GM21528 (cell line): ENCODE data around the gene CEP350.

Experiments used
- ATAC-seq: cut with Tn5 transposase; IDR thresholded peaks from one replicate; pipeline ENCODE4 v1.9.1; 2021; ENCODE audit warnings: mild to moderate bottlenecking, moderate library complexity; ENCODE audit not compliant: unreplicated experiment, low FRiP score

CEP350 gene

GRCh38 chr1:180046674-180047073 is 92.1 kb downstream of the CEP350 start:
- no peak for ATAC-seq

DNA sequence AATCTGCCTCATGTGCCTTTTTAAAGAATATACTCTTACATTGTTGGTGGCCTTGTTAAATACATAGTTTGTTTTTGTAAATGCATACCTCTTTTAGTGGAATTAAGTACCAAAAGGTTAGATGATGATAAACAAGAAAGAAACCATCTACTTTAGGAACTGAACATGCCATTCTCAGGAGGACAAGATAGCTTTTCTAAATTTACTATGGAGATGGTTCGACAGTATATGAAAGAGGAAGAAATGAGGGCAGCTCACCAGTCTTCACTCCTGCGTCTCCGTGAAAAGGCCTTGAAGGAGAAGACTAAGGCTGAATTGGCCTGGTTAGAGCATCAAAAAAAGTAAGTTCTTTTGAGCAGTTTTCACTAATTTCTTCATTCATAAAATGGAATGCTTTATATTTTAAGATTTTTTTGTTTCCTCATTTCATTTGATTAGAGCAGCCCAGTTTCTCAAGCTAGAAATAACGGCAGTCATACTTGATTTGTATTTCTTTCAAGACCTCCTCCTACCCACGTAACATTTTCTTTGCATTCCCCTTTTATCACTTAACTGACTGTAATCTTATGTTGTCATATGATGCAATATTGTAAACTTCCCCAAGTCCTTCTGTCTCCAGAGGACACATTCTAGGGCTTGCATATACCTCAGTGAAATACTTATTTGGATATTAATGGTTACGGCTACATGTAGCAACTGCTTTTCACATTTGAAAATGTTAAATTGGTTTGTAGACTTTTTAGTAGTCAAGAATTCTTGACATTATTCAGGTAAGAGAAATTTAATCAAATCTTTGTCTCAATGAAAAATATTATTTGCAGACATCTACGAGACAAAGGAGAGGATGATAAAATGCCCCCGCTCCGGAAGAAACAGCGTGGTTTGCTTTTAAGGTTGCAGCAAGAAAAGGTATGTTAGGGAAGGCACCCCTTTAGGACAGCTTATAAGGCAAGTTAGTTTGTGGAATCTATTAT is 99.3 kb downstream of the CEP350 start:
- no peak for ATAC-seq

GRCh38 chr1:180057883-180058396 is 103.3 kb downstream of the CEP350 start:
- no peak for ATAC-seq

GRCh38 chr1:180061019-180061418 is 106.4 kb downstream of the CEP350 start:
- ATAC-seq, result no peak

DNA sequence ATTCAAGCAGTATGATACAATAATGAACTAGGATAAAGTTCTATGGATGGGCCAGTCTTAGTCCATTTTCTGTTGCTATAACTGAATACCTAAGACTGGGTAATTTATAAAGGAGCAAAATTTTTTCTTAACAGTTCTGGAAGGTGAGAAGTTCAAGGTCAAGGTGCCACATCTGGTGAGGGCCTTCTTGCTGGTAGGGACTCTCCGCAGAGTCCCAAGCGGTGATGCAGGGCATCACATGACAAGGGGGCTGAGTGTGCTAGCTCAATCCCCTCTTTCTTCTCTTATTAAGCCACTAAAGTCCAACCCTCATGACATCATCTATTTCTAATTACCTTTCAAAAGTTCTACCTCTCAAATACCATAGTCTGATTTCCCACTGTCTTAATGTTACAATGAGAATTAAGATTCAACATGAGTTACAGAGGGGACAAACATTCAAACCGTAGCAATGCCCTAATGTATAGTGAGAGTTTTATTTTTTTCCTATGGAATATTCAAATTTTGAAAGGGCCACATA is 107.9 kb downstream of the CEP350 start:
- ATAC-seq, result no peak

GRCh38 chr1:180065408-180065807 is 110.8 kb downstream of the CEP350 start:
- ATAC-seq, result no peak

DNA sequence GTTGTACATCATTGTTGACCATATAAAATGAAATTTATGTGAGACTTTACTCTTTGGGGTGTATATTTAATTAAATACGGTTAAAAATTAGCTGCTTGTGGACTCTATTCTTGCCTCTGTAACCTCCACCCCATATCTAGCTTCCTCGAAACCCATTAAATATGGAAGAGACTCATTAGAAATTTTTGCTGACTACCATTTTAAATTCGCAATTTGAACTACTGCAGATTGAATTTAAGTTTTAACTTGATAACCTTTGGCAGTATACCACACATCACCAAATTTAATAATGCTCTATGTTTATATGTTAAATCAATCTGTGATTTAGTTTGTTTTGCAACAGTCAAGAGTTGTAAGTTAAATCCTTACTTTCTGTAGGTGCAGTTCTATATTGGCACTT is 111.5 kb downstream of the CEP350 start:
- no peak for ATAC-seq

DNA sequence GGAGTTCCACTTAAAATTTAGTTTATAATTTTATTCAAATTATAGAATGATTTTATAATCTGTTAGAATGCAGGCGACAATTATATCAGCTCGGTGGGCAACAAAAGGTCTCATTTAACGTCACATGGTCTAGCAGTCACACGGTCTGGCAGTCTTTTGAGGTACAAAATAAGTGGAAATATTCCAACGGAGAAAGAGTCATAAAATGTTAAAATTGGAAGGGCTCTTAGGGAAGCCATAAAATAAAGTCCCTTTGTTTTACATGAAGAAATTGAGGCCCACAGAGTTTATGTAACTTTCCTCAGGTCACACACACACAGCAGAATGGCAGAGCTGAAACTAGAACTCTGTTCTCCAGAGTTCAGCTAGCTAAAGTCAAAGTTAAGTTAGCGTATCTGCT is 115.7 kb downstream of the CEP350 start:
- ATAC-seq, result no peak

DNA sequence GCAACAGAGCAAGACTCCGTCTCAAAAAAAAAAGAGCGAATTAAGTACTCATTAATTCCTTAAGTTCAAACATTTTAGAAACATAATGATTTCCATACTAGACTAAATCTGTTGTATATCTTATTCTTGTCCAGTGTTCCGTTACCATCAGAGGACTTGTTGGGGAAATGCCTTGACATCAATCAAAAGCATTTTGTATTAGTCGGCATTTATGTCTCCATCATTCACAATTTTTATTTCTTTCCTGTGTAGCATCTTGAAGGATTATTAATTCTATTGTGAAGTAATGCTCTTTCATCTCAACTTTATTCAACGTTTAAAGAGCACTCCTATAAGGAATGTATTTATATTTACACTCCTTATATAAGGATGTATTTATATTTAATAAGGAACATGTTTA is 117.1 kb downstream of the CEP350 start:
- no peak for ATAC-seq

DNA sequence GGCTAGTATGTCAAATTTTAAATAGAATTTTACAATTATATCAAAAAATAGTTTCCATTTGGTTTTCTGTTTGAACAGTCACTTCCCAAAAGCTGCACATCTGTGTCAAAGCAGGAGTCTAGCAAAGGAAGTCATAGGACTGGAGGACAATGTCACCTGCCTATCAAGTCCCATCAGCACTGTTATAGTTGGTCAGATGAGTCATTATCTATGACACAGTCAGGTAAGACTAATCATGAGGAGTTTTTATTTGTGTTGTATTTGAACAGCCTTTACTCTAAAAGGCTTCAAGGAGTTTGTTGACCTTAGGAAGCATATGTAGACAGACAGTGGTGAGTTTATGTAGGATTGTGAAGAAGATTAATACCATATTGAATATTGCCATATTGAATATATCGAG is 125.8 kb downstream of the CEP350 start:
- no peak for ATAC-seq

DNA sequence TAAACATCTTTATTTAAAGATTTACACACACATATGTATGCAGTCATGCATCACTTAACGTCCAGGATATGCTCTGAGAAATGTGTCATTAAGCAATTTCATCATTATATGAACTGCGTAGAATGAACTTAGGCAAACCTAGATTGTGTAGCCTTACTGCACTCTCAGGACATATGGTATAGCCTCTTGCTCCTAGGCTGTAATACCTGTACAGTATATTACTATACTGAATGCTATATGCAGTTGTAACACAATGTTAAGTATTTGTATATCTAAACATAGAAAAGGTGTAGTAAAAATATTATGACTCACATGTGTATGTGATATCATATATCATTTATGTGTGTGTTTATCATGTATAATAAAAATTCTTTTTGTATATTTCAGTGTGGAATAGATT is 126.9 kb downstream of the CEP350 start:
- ATAC-seq, result no peak

DNA sequence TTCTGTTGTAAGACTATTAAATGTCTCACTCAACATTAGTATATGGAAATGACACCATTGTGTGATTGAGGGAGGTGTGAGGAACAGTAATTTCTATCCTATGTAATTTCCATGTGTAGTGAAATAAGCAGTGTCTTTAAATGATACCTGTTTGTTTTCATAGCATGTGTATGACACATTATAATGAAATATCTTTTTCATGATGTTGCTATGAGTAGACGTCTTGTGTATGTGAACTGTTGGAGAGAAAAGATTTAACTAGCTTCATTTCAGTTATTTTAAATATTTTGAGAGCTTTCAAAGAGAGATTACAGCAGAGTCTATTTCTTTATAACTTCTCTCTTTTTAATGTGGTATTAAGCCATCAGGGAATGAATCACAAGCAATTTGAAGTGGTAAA is 128.6 kb downstream of the CEP350 start:
- ATAC-seq, result no peak

GRCh38 chr1:180084867-180085266 is 130.3 kb downstream of the CEP350 start:
- ATAC-seq, result no peak

- no peak for ATAC-seq
Measured at GRCh38 chr1:180085331-180085730, 130.7 kb downstream of the CEP350 start.

DNA sequence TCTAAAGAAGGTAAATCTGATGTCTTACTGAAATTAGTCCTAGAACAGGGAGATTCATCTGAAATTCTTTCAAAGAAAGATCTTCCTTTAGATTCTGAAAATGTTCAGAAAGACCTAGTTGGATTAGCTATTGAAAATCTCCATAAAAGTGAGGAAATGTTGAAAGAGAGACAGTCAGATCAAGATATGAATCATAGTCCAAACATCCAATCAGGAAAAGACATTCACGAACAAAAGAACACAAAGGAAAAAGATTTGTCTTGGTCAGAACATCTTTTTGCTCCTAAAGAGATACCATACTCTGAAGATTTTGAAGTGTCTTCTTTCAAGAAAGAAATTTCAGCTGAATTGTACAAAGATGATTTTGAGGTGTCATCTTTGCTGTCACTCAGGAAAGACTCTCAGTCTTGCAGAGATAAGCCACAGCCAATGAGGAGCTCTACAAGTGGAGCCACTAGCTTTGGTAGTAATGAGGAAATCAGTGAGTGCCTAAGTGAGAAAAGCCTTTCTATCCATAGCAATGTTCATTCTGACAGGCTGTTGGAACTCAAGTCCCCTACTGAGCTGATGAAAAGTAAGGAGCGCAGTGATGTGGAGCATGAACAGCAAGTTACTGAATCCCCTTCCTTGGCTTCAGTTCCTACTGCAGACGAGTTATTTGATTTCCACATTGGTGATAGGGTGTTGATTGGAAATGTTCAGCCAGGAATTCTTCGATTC is 138.5 kb downstream of the CEP350 start:
- ATAC-seq, result no peak

- no peak for ATAC-seq
Measured at GRCh38 chr1:180094705-180095295, 140.2 kb downstream of the CEP350 start.

- ATAC-seq, result no peak
Measured at GRCh38 chr1:180096584-180097325, 142.1 kb downstream of the CEP350 start.

DNA sequence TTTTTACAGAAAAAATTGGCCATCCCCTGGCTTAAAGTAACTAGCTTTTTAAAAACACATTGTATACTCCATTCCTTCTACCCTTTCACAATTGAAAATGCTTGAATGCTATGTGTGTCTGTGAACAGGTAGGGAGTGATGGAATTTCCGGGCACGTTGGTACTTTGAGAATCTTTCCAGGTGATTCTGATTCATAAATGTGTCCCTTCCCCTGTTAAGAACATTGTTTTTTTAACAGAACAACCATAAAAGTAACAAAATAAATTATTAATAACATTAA is 142.7 kb downstream of the CEP350 start:
- no peak for ATAC-seq

DNA sequence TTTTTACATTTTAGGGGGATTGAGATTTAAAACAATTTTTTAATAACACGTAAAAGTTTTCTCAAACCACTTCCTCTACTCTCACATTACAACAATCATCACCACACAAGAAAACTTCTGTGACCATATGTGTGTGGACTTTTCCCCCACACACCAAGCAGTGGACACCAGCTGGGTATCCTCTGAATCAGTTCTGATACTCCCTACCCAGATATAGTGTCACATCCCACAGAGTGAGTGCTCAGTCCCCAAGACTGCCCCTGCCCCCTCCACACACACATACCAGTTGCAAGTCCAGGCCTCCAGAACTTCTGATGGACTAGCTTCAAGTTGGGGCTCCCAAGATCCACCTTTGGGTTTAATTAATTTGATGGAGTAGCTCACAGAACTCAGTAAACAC is 146.8 kb downstream of the CEP350 start:
- ATAC-seq, result no peak

GRCh38 chr1:180103819-180104218 is 149.2 kb downstream of the CEP350 start:
- ATAC-seq, result no peak
